IPS DF 19.7 (cell line): ENCODE measurements around the gene SLC39A3.

Experiments
- DNase-seq: peaks from one replicate; pipeline ENCODE4 v3.0.0-alpha.2; 2013; ENCODE audit warnings: low read depth, low spot score

The SLC39A3 gene

GRCh38 chr19:2703077-2703437, 36.8 kb downstream of the SLC39A3 start:
- no peak for DNase-seq

DNA sequence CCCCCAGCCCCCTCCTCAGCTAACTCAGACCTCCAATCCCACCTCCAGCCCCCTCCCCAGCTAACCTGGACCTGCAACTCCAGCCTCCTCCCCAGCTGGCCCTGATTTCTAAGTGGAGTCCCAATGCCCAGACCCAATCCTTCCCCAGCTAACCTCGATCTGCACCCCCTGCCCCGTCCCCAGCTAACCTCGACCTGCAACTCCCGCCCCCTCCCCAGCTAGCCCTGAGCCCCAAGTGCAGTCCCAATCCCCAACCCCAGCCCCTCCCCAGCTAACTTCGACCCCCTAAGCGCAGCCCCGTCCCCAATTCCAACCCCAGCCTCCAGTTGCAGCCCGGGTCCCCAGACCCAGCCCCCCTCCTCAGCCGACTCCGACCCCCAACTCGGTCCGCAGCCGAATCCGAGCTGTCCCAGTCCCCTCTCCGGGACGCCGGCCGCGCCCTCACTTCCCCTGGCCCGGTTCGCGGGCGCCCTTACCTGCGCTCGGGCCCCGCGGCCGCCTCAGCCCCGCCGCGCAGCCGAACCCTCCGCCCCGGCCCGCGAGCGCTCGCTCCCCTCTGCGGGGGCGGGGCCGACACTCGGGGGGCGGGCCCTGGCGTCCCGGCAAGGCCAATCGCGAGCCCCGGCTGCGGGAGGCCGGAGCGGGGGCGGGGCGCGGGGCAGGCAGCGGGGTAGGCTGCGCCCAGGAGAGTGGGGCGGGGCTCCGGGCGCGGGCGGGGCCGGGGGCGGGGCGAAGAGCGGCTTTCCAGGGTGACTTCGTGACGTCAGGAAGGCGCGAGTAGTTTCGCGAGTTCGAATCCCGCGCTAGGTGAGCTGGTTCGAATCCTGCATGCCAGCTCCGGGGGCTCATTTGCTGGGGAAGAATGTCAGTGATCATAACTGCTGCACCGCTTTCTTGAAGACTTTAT, 37.4 kb downstream of the SLC39A3 start, which contains the start of gene GNG7:
GNG7 (minus strand) TSS at position 525 of the 907 bp plus-strand sequence. CDS start 182,006 bp downstream, outside the sequence.
- DNase-seq: no peak

- no peak for DNase-seq
These were observed 38.3 kb downstream of the SLC39A3 start for GRCh38 chr19:2701361-2702169.

DNA sequence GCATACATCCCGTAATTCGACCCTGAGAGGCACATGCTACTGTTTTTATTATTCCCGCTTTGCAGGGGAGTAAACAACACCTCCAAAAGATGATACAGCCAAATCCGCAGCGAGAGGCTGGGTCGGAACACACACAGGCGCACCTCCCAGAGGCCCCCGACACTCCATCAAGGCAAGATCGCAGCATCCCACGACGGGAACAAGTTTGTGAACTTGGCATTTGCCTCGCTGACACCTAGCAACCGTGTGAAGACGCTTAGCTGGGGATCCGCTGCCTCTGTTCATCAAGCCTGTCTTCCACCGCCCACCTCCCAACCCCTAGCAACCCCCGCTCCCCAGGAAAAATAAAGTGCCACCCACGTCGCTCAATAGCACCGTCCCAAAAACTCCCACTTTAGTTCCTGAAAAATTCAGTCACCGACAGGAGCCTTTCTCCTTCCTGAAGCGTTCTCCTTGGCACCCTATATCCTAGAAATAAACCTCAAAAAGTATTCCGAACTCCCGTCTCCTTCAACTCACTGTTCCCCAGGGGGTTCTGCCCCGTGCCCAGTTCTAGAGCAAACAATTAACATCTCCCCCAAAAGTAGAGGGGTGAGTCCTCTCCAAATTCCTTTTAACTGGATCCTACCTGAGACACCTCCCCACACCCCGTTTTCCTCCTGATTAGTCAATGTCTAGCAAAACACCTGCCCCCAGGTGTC, 39.0 kb downstream of the SLC39A3 start:
- no peak for DNase-seq

DNA sequence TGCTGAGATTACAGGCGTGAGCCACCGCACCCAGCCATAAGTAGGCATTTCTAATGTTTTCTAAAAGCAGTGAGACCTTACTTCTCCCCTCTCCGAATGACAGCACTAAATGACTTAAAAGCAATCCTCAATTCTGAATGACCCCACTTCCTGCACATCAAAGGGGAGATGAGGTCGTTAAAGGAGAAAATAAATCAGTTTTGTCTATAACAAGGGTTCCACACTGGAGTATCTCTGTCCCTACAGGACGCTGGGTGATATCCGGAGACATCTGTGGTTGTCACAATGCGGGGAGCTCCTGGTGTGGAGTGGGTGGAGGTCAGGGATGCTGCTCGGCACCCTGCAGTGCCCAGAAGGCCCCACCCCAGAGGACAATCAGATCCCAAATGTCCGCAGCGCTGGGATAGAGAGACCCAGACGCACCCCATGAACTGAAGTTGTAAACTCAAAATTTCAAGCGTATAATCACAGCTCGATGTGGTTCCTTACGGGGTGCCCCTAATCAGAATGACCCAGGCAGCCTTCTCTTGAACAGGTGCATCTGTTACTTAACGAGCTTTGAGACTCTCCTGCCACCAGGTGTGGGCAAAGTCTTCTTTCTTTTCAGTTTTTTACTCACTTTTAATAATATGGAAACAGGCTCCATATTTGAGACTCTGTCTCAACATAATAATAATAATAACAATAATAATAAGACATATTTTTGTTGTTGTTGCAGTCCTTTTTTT, 40.2 kb downstream of the SLC39A3 start:
- no peak for DNase-seq

DNA sequence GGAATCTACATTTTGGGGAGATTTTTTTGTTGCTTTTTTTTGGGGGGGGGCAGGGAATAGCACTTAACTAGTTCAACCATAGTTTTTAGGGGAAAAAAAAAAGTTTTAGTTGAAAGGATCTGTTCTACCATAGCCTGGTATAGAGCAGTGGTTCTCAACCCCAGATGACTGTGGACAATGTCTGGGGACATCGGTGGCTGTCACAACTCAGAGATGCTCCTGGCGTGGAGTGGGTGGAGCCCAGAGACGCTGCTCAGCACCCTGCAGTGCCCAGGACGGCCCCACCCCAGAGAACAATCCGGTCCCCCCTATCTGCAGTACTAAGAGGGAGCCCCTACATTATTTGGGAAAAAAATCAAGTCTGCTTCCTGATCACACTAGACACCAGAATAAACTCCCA, 45.6 kb downstream of the SLC39A3 start:
- no peak for DNase-seq

GRCh38 chr19:2693492-2694160, 46.2 kb downstream of the SLC39A3 start:
- DNase-seq: no peak

- no peak for DNase-seq
These were observed 47.9 kb downstream of the SLC39A3 start for GRCh38 chr19:2691951-2692350.

GRCh38 chr19:2690856-2691255, 49.0 kb downstream of the SLC39A3 start:
- DNase-seq: no peak

DNA sequence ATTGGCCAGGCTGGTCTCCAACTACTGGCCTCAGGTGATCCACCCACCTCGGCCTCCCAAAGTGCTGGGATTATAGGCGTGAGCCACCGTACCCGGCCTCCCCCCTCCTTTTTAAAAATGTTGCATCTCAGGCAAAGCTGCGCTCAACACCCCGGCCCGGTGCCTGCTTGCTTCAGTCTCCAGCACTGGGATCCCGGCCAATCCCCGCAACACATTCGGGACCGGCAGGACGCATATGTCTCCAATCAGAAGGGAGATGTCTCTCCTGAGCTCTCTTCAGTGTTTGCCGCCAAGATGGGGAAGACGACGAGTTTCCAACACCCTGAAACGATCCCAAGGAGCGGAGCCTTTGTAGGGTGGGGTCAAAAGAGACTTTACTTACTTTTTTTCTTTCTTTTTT, 53.5 kb downstream of the SLC39A3 start:
- no peak for DNase-seq

DNA sequence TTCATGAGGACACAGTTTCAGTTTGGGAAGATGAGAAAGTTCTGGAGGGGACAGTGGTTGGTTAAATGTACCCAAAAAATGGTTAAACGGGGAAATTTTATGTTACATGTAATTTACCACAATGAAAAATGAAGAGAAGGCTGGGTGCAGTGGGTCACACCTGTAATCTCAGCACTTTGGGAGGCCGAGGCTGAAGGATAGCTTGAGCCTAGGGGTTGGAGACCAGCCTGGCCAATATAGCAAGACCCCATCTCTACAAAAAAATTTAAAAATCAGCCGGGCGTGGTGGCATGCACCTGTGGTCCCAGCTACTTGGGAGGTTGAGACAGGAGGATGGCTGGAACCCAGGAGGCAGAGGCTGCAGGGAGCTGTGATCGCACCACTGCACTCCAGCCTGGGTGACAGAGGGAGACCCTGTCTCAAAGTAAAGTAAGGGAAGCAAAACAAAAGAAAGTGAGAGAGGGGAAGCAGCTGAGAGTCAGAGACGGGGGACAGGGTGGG, 54.6 kb downstream of the SLC39A3 start:
- no peak for DNase-seq

DNA sequence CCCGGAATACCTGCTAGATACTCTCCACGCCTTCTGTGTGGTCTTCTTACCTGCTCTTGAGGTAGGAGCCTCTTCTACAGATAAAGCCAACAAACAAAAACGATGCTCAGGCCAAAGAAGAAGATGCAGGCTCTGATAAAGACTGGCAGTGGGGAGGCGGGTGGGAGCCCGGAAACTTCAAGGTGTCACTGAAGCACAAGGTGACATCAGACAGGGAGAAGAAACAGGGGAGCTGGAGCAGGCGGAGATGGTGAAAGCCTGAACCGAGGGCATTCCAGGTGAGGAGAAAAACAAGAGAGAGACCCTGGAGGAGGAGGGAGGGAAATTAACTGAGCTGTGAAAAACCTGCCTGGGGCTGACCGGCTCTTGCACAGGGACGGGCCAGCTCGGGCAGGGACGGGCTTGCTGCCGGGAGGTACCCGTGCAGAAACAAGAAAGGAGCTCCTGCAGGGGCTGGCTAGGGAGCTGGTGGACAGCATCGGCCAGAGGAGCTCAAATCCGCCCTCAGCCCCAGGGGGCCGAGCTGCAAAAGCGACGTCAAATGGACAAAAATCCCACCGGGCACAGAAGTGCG, 56.3 kb downstream of the SLC39A3 start:
- no peak for DNase-seq
